GM21723 (cell line): ENCODE data around the gene ZMIZ2.
"Not testable (repeated sequence)": the region's sequence is repeated elsewhere in the genome, so short reads cannot be mapped to it uniquely, and the experiment has no call there.

ENCODE experiments used
- ATAC-seq: cut with Tn5 transposase; IDR thresholded peaks from one replicate; pipeline ENCODE4 v1.9.1; 2021; ENCODE audit warnings: mild to moderate bottlenecking, moderate library complexity; ENCODE audit not compliant: unreplicated experiment

ZMIZ2 gene

GRCh38 chr7:44748045-44748947 is at the start of gene ZMIZ2:
Gene ZMIZ2 (plus strand): TSS chr7:44748847. CDS start chr7:44756250, 7,403 bp downstream.
- peak; percentile 71 for ATAC-seq

GRCh38 chr7:44699598-44699997 is 49.0 kb upstream of the ZMIZ2 start:
- ATAC-seq: not testable (repeated sequence)

GRCh38 chr7:44700322-44700721 is 48.3 kb upstream of the ZMIZ2 start:
- ATAC-seq: no peak

GRCh38 chr7:44703391-44703790 is 45.3 kb upstream of the ZMIZ2 start:
- not testable (repeated sequence) for ATAC-seq

- ATAC-seq: no peak
These were observed 44.7 kb upstream of the ZMIZ2 start for GRCh38 chr7:44703921-44704320.

GRCh38 chr7:44705434-44705833 is 43.2 kb upstream of the ZMIZ2 start:
- no peak for ATAC-seq

GRCh38 chr7:44706788-44707557 is 41.7 kb upstream of the ZMIZ2 start:
- no peak for ATAC-seq

GRCh38 chr7:44707558-44708230 is 41.0 kb upstream of the ZMIZ2 start:
- ATAC-seq: no peak

- ATAC-seq: no peak
These were observed 39.4 kb upstream of the ZMIZ2 start for GRCh38 chr7:44709011-44709915.

GRCh38 chr7:44709945-44710596 is 38.6 kb upstream of the ZMIZ2 start:
- ATAC-seq: no peak

GRCh38 chr7:44711528-44711927 is 37.1 kb upstream of the ZMIZ2 start:
- ATAC-seq: no peak

GRCh38 chr7:44712012-44712411 is 36.6 kb upstream of the ZMIZ2 start:
- no peak for ATAC-seq

- no peak for ATAC-seq
These were observed 35.5 kb upstream of the ZMIZ2 start for GRCh38 chr7:44713141-44713540.

GRCh38 chr7:44713680-44714335 is 34.8 kb upstream of the ZMIZ2 start:
- ATAC-seq: no peak

GRCh38 chr7:44716205-44716604 is 32.4 kb upstream of the ZMIZ2 start:
- ATAC-seq: no peak

GRCh38 chr7:44720301-44720700 is 28.3 kb upstream of the ZMIZ2 start:
- no peak for ATAC-seq

GRCh38 chr7:44724276-44724675 is 24.4 kb upstream of the ZMIZ2 start:
- no peak for ATAC-seq

- ATAC-seq: not testable (repeated sequence)
These were observed 22.4 kb upstream of the ZMIZ2 start for GRCh38 chr7:44726250-44726649.
